NB4 (cell line): ENCODE data around the gene FAM118A.

ENCODE experiments used
- CTCF ChIP-seq: IDR thresholded peaks from one replicate; pipeline ENCODE4 v1.5.1; 2012; ENCODE audit warnings: low read depth, low read length
- POLR2A ChIP-seq: IDR thresholded peaks from 2 replicates; pipeline ENCODE4 v1.6.1; 2011; ENCODE audit warnings: mild to moderate bottlenecking; ENCODE audit not compliant: insufficient read length; ENCODE audit errors: extremely low read depth
- TF ChIP-seq, protein P1 (sequence below): IDR thresholded peaks from 2 replicates; pipeline ENCODE4 v1.6.1; 2011; ENCODE audit warnings: low read depth, low read length

- TF ChIP-seq CTCF (no peak), POLR2A (no peak)
- TF ChIP-seq, protein P1, sequence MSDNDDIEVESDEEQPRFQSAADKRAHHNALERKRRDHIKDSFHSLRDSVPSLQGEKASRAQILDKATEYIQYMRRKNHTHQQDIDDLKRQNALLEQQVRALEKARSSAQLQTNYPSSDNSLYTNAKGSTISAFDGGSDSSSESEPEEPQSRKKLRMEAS = no peak
Observed at GRCh38 chr22:45318558-45319323, 9.0 kb downstream of the FAM118A start.
